GM21515 (cell line): Measurements from ENCODE around the gene TRIM32.

Experiments used
- ATAC-seq: cut with Tn5 transposase; IDR thresholded peaks from one replicate; pipeline ENCODE4 v1.9.1; 2021; ENCODE audit not compliant: unreplicated experiment

The TRIM32 gene

GRCh38 chr9:116687074-116687753, at the start of gene TRIM32:
Gene TRIM32 (plus strand): TSS chr9:116687305. CDS start chr9:116697743, 10,438 bp downstream.
- peak; percentile 99 for ATAC-seq

DNA sequence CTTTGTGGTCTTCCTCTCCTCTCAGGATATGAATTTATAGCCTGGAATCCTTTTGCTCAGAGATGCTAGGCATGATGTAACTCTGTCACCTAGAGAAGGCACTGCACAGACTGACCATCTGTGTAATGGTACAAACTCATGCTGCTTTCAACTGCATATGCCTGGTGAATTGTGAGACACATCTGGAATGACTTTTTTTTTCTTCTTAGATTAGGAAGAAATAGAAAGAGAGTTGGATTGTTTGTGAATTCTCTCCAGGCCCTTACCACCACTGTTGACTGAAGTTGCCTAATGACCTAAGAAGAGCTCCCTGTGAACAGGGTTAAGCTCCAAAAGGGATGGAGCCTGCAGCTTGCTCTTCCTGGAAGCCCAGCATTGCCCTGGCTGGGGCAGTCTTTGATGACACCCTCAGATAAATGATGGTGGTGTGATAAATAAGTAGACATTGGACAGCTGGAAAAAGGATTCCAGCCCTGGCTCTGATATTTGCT, 47.8 kb upstream of the TRIM32 start:
- no peak for ATAC-seq

DNA sequence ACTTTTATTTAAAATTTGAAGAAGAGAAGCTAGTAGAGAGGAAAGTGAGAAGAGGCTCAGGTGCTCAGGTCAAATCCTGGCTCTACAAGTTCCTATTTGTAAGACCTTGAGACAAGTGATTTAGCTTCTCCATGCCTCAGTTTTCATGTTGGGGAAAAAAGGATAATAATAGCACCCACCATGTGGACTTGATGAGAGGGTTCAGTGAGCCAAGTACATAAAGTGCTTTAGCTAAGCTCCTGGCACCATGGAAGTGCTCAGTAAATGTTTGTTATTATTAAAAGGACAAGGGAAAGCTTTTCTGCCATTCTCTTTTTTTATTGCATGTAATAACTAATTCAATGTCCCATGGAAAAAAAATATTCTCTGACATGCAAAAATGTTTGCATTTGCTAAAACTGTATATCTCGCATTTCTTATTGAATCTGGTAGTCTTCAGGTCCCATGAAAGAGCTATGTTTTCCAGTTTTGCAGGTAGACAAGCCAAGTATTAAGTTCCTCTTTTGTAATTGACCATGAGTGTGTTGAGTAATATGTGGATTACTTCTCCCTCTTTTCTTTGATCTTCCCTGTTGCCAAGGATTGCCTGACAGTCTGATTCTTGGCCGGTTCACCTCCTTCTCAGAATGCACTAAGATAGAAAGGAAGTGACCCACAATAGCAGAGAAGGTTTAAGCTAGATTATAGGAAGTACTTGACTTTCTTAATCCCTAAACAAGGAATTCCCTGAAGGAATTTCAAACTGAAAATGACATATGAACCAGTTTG, 45.6 kb upstream of the TRIM32 start:
- ATAC-seq, result no peak

GRCh38 chr9:116643691-116644090, 43.4 kb upstream of the TRIM32 start:
- no peak for ATAC-seq

DNA sequence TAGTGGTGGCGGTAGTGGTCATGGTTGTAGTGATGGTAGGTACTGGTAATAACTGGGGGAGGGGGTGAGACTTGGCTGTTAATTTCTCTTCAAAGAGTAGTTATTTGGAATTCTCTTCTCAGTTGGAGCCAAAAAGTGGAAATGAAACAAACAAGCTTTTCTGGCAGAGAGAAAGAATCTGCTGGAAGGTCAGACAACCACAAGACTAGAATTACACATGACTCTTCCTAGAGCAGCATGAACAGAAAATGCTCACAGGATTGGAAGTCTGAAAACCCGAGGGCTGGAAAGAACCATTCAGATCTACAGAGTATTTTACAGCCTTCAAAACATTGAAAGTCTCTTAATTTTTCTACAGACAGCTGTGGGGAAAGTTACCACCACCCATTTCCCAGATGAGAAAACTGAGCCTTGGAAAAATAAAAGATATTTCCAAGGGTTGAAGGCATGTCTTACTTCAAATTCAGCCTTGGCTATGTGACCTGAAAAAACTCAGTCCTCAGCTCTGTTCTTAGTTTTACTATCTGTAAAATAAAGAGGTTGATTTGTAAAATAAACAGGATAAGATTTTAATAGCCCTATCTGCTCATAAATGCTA, 42.9 kb upstream of the TRIM32 start:
- ATAC-seq, result no peak

DNA sequence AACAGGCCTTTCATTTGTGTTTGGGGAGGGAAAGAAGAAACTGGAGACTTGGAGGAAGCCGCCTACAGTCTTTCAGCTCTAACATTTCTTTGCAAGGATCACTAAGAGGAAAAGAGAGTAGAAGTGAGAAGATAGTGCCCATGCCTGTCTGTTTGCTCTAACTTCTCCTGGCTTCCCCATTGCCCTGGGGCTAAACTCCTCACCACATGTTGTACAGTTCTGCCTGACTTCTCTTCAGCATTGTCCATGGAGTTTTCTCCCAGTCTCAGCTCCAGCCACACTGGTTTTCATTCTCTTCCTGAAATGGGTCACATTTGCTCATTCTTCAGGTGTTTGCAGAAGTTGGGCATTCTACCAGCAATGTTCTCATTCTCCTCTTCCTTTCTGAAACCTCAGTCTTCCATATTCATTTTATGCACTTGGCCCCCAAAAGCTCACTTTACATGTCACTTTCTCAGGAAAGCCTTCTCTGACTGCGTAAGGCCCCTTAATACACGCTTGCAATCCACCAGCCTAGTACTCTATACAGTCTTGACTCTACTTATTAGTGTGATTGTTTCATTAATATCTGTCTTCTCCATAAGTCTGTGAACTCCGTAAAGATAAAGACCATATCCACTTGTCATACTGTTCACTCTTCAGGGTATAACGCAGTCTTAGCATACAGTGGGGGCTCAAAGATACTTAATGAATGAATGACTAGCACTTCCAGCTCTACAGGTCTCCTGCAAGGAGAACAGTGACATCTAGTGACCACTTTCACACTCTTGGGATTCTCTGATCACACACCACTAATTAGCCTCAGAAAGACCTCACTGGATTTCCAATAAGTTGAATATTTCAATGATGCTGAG, 40.2 kb upstream of the TRIM32 start:
- no peak for ATAC-seq

- ATAC-seq, result no peak
Measured at GRCh38 chr9:116647515-116647809, 39.6 kb upstream of the TRIM32 start.

GRCh38 chr9:116653348-116654058, 33.6 kb upstream of the TRIM32 start:
- ATAC-seq, result no peak

GRCh38 chr9:116654059-116654355, 33.1 kb upstream of the TRIM32 start:
- ATAC-seq, result no peak

GRCh38 chr9:116656501-116656971, 30.6 kb upstream of the TRIM32 start:
- no peak for ATAC-seq

DNA sequence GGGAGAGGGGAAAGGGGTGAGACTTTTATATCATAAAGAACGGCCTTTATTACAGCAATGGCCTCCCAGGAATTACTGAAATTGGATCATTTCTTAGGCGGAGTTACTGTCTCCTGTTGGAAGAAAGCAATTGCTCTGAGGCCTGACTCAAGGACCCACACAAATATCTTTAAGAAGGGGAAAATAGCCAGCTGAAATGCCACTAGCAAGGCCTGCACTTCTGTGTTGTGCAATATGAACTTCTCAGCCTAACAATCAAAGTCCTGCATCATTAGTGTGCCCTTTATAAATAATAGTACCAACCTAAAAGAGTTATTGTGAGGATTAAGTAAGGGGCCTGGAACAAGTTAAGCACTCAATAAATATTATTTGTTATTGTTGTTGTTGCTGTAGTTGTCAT, 30.1 kb upstream of the TRIM32 start:
- ATAC-seq, result no peak

- no peak for ATAC-seq
Measured at GRCh38 chr9:116658265-116658664, 28.8 kb upstream of the TRIM32 start.

GRCh38 chr9:116661037-116661954, 25.8 kb upstream of the TRIM32 start:
- ATAC-seq, result peak; percentile 89

DNA sequence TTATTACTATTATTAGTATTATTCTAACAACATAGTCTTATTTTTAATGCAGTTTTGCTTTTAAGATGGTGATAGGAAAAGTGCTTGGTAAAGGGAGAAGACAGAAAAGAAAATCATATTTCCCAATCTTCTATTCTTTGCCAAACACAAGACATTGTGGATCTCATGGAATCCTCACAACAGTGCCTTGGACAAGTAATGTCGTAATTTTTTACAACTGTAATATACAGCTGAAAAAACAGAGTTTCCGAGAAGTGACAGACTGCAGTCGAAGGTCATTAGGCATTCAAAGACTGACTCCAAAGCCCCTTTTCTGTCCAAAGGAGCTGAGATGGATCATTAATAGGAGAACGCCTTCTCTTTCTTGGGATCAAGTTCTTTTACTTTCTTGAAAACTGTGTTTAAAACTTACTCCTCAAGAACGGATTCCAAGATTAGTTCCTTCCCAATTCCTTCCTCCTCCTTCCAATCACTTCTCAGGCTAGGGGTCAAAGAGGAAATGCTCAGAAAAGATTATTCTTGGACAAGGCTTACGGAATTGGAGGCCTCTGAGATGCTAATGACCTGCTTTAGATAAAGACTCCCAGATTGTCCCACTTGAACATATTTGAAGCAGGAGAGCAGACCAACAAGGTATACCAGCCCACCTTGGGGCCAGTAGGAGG, 24.3 kb upstream of the TRIM32 start:
- no peak for ATAC-seq

GRCh38 chr9:116663581-116663980, 23.5 kb upstream of the TRIM32 start:
- no peak for ATAC-seq

GRCh38 chr9:116668970-116669695, 18.0 kb upstream of the TRIM32 start:
- ATAC-seq, result no peak

- ATAC-seq, result no peak
Measured at GRCh38 chr9:116671605-116672004, 15.5 kb upstream of the TRIM32 start.

GRCh38 chr9:116673375-116673774, 13.7 kb upstream of the TRIM32 start:
- ATAC-seq, result no peak
